GM18520 (cell line): ENCODE measurements around the gene NECAP2.
A peak's percentile ranks its signal among the peaks of the same experiment; 100 is the strongest.
"Not testable (repeated sequence)": the region's sequence is repeated elsewhere in the genome, so short reads cannot be mapped to it uniquely, and the experiment has no call there.

ENCODE experiments used
- ATAC-seq: cut with Tn5 transposase; IDR thresholded peaks from one replicate; pipeline ENCODE4 v1.9.1; 2021; ENCODE audit not compliant: unreplicated experiment

The NECAP2 gene

DNA sequence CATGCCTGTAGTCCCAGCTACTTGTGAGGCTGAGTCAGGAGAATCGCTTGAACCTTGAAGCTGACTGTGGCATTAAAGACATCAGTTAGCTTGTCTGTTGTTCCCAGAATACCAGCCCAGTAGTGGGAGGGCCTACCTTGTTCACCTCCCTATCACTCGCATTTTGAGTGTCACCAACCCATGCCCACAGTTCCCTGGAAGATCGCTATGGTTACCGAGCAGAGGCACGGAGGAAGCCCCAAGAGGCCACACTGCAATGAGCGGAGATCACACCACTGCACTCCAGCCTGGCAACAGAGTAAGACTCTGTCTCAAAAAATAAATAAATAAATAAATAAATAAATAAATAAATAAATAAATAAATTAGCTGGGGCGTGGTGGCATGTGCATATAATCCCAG, 52.4 kb downstream of the NECAP2 start:
- ATAC-seq: not testable (repeated sequence)

DNA sequence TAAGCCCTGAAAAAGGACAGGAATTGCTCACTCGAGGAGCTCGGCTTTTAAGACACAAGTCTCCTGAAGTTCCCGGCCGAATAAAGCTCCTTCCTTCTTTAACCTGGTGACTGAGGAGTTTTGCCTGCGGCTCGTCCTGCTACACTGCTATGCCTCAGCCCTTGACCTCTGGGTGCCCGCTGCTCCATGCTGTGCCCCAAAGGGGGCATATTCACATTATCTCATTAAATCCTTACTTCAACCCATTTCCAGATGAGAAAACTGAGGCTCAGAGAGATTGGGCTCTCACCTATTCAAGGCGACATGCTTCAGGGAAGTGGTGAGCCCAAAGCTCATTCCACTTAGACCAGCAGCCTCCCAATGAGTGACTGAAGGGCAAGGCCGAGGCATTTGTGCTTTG, 53.2 kb downstream of the NECAP2 start:
- not testable (repeated sequence) for ATAC-seq

DNA sequence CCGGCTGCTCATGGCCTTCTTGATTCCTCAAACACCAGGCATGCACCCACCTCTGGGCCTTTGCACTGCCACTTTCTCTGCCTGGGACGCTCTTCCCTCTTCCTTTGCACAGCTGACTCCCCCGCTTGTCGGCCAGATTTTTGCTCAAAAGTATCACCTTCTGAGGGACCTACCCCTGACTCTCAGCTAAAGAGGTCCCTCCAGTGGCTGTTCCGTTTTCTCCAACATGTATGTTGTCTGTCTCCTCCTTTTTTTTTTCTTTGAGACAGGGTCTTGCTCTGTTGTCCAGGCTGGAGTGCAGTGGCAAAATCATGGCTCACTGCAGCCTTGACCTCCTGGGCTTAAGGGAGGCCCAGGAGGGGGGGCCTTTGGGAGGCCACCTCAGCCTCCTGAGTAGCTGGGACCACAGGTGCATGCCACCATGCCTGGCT, 57.0 kb downstream of the NECAP2 start:
- not testable (repeated sequence) for ATAC-seq

DNA sequence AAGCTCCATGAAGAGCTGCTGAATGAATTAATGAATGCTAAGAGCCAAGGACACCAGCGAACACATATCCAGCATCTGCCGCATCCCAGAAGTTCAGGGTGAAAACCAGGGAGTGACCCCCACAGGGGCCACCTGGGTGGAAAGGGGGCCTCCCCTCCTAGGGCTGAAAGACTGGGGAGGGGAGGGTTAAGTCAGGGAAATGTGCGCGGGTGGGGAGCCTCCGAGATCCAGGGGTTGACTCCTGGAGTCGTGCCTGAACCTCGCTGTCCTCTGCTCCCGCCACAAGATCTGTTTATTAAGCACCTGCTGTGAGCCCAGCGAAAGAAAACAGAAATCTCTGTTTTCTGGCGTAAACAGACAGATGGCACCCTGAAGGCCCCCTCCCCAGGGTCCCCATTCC, 57.5 kb downstream of the NECAP2 start:
- not testable (repeated sequence) for ATAC-seq

DNA sequence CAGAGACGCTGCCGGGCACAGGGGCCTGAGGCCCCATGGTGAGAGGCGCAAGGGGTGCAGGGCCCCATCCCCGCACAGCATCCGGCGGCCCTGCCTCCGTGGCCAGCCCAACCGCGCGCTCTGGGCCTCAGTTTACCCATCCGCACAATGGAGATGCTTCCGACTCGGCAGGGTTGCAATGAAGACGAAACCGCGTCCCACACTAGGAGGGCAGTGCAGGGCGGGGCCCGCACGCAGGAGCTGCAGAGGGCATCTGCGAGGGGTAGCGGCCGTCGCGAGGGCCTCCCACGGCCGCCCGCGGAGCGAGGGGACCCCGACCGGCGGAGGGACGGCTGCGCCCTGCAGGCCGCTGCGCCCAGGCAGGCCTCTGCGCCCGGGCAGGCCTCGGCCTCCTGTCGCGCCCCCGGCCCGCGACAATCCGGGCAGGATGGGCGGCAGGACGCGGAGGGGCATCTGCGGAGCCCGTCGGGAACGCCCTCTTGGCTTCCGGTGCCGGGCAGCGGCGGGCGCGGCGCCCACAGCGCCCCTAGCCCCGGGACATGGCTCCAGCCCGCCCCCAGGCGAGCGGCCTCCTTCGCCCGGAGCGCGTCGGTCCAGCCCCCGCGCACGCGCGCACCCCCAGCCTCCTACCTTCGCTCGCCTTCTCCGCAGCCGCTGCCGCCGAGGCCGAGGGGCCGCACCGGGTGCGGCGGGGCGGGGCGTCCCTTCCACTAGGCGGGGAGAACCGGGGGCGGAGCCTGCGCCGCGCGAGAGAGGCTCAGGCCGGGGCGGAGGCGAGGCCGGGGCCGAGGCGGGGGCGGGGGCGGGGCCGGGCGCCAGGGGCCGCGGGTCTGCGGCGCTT, 58.3 kb downstream of the NECAP2 start:
- peak; percentile 77 for ATAC-seq

DNA sequence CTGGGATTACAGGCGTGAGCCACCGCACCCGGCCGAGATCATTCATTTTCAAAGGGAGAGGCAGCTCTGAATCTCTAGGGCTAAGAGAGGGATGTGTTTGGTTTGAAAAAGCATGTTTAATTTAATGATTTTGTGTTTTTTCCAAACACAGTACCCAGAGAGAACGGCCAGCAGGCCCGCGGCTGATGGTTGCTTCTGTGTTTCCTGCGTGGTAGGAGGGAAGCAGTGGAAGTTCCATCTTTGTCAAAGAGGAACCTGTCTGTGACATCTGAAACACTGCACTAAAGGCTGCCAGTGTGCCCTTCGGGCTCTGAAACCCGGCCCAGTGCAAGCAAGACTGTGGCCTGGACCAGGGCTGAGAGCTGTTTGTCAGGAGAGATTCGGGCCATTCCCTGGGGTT, 59.9 kb downstream of the NECAP2 start:
- ATAC-seq: not testable (repeated sequence)

DNA sequence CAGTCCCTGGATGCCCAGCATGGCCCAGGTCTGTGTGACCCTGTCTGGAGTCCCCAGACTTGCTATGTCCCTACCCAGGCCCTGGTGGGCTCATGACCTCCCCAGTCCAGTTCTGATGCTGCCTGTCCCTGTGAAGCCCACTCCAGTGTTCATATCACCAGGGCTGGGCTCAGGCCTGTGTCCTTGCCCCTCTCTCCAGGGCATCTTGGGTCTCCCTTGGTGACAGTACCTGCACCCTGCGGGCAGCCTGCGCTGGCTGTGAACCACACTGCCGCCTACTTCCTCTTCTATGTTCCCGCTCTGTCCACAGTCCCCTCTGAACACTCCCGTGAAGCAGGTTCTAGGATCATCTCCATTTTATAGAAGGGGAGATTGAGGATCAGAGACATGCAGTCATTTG, 60.5 kb downstream of the NECAP2 start:
- ATAC-seq: not testable (repeated sequence)

DNA sequence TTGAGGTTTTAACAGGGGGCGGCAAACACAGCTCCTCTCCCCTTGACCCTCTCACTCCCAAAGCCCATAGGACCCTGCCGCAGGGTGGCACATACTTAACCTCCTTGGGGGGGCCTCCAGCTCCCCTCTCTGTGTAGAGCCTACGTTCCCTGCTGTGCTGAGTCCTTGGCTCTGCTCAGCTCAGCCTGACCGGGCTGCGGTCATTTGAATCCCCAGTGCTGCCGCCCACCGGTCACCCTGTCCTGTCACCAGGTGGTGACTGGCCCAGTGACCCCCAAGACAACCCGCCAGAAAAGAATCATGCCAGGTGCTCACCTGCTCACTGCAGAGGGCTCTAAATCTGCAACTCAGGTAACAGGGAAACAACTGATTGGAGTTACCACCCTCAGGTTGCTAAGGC, 60.9 kb downstream of the NECAP2 start:
- not testable (repeated sequence) for ATAC-seq

DNA sequence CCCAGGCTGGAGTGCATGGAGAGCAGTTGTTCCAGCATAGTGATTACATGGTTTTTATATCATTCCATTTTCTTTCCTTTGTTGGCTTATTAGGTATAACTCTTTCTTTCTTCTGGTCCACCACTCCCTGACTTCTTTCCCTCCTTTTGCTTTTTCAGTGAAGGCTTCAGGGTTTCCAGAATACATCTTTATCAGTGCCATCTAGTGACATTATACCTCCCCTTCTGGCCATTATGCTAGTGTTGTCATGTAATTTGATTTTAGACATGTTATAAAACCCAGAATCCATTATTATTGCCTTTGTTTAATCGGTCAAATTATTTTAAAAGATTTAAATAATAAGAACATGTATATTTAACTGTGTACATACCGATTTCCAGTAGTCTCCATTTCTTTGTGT, 63.0 kb downstream of the NECAP2 start:
- no peak for ATAC-seq

DNA sequence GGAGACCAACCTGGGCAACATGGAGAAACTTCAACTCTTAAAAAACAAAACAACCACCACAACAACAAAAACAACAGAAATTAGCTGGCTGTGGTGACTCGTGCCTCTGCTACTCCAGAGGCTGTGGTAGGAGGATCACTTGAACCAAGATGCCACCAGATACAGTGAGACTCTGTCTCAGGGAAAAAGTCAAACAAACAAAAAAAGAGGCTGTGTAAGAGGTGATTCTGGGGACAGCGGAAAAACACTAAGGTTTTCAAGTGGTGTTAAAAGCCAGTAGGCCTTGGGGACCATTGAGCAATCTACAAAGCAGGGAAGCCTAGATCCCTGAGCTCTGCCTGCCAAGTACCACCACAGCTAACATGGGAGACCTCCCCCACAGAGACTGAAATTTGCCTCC, 65.3 kb downstream of the NECAP2 start:
- not testable (repeated sequence) for ATAC-seq

DNA sequence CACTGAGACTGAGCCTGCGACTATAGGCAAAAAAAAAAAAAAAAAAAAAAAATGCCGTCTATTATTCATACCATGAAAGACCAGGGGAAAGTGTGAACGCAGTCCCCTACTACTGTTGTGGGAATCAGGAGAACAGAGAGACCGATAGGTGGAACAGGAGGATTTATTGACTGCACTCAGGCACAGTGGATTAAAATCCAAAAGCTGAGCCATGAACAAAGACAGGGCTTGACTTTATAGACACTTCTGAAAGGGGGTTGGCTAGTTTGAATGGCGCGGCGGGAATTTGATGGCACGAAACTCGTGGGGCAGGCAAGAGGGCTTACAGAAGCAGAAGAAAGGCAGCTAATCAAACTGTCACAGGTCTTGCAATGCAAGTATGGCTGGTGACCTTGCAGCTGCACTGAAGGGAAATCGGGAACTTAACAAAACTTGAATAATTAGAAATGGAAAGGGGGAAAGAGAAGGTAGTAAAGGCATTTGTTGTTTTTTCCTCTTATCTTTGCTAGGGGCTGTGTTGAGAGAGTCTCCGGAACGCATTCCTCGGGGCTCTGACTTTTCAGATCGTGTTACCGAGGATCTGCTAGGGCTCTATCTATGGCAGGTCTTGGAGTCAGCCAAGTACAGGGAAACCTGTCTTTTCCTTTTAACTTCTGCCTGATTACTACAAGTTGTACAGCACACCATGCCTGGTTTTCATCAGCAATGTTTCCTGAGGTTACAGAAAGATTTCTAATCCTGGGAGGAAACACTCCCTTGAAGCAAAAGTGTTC, 66.0 kb downstream of the NECAP2 start:
- ATAC-seq: not testable (repeated sequence)

DNA sequence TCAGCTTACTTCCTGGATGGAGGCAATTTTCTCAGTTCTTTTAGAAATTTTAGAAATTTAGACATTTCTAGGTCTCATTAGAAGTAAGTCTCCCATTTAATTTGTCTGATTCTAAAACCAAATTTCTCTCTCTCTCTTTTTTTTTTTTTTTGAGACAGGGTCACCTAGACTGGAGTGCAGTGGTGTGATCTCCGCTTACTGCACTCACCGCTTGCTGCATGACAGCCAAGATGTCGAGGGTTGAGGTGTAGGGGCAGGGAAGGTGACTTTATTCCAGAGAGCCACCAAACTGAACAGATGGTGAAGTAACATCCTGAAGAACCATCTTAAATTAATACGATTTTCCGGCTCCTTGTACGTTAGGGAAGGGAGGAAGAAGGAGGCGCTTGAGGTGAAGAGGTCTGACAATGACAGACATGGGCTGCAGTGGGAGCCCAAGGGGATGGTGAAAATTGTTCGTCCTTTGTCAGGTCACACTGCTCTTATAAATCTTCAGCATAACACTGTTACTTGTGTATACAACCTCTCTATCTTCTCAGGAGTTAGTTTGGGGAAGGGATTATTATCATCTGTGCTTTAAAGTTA, 68.4 kb downstream of the NECAP2 start:
- ATAC-seq: not testable (repeated sequence)
